Measurements from ENCODE around the gene SIVA1. TPM values are rescaled to one million over a fixed set of nuclear protein-coding genes. Genes with fewer than 3 reads are reported as not detected.

Gene SIVA1
- total and polyA plus RNA-seq, 9 of the 15 experiments (the other 6 are each of a cell fraction or from before 2014, with no cell fraction given): 4.2 to 186 (median 54.2) TPM

DNA sequence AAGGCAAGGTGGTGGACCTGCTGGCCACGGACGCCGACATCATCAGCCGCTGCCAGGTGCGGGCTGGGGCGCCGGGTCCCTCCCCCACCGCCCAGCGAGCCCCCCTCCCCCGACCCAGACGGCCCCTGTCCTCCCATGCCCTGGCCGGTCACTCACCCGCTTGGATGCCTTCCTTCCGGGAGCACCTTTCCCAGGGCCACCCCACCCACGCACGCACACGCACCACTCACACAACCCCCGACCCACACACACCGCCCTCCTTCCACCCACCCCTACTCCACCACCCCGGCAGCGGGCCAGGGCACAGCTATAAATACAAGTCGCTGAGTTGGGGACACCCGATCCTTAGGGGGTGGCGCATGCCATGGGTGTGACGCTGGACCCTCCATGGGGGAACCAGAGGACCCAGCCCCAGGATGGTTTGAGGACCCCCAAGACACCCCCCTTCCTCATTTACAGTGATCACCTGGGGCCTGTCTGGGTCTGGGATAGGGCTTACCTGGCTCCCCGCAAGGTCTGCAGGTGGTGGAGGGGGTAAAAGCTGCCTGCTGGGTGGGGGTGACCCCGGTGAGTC lies 28.5 kb upstream of the SIVA1 start:
- Histone ChIP-seq H3K4me2 (ENCODE audit: insufficient read depth, low read length) (peak overlapping the region; percentile 76), H4K20me1 (replicated peaks; ENCODE audit: control insufficient read depth, insufficient read depth, low read length) (no peaks in the 10 kb centered on the region), H3K9ac (ENCODE audit: insufficient read depth in 1 of 2, low read depth in 2 of 2, low read length in 2 of 2) (peak overlapping the region; percentile 72 to 94), H3K36me3 (ENCODE audit: control insufficient read depth, insufficient read depth, low read length) (no peaks in the 10 kb centered on the region), H3K79me2 (ENCODE audit: control insufficient read depth, insufficient read depth, low read length) (peaks cover 13% of the 10 kb centered on the region), H3K27ac (ENCODE audit: extremely low read depth, low read depth, low read length) (peak overlapping the region; percentile 75), H3K27me3 (ENCODE audit: control insufficient read depth in 2 of 2, insufficient read depth in 2 of 2, low read length in 2 of 2) (no peaks in the 10 kb centered on the region), H3K9me3 (replicated peaks; ENCODE audit: control insufficient read depth, insufficient read depth, low read depth, low read length) (no peaks in the 10 kb centered on the region), H3K9me1 (ENCODE audit: control insufficient read depth, insufficient read depth, low read length) (peaks cover 4% of the 10 kb centered on the region), H3K4me3 (peak overlapping the region; percentile 66), H2AFZ (ENCODE audit: low read depth, low read length) (peak overlapping the region; percentile 45; the same call in 1 of the 2 replicates), H3K4me1 (replicated peaks in 1 of 2; ENCODE audit: control insufficient read depth in 2 of 2, insufficient read depth in 2 of 2, low read length in 2 of 2) (peaks cover 13 to 69% of the 10 kb centered on the region in 2 experiments)
- BruUV-seq (replicated peaks): no TSS peak
- in situ Hi-C loops (cut with MboI): no loop called here
- FAIRE-seq (no peak), ATAC-seq (peak; percentile 26), DNase-seq (ENCODE audit: extremely low read depth in 1 of 4, low spot score in 3 of 4) (peak; percentile 42 to 77 (median 65))
- intact Hi-C loops (cut with micrococcal nuclease): no loop called here
- ChIA-PET CTCF (ENCODE audit: low intra/inter-chr PET ratio) (no interaction called here), POLR2A (interaction anchor here (0.6 to 1.2 kb wide), 3 partner anchors 27 to 154 kb away, joined by 3 to 4 read pairs (median 3); no protein-coding TSS in a partner anchor)
- WGBS (ENCODE audit: insufficient coverage, low coverage, missing lambda C conversion rate): 2% methylated on average over 9 of the region's 27 CpGs
- TF ChIP-seq MYNN (IDR thresholded peaks at IDR 0.05): no peak
- no peak for TF ChIP-seq MYNN (CRISPR knock-in tag; IDR thresholded peaks at IDR 0.05)
- TF ChIP-seq EGR1 (conservative IDR thresholded peaks at IDR 0.05): peak; percentile 95
- peak; percentile 15 for TF ChIP-seq CHD1 (IDR thresholded peaks at IDR 0.05; ENCODE audit: low read length)
- no peak for TF ChIP-seq RB1 (IDR thresholded peaks at IDR 0.05; ENCODE audit: low read depth)
- no peak for TF ChIP-seq SIX5 (IDR thresholded peaks at IDR 0.05; ENCODE audit: borderline replicate concordance in 1 of 2, insufficient read depth in 1 of 2, low read depth in 1 of 2, low read length in 2 of 2)
- TF ChIP-seq, protein P1, sequence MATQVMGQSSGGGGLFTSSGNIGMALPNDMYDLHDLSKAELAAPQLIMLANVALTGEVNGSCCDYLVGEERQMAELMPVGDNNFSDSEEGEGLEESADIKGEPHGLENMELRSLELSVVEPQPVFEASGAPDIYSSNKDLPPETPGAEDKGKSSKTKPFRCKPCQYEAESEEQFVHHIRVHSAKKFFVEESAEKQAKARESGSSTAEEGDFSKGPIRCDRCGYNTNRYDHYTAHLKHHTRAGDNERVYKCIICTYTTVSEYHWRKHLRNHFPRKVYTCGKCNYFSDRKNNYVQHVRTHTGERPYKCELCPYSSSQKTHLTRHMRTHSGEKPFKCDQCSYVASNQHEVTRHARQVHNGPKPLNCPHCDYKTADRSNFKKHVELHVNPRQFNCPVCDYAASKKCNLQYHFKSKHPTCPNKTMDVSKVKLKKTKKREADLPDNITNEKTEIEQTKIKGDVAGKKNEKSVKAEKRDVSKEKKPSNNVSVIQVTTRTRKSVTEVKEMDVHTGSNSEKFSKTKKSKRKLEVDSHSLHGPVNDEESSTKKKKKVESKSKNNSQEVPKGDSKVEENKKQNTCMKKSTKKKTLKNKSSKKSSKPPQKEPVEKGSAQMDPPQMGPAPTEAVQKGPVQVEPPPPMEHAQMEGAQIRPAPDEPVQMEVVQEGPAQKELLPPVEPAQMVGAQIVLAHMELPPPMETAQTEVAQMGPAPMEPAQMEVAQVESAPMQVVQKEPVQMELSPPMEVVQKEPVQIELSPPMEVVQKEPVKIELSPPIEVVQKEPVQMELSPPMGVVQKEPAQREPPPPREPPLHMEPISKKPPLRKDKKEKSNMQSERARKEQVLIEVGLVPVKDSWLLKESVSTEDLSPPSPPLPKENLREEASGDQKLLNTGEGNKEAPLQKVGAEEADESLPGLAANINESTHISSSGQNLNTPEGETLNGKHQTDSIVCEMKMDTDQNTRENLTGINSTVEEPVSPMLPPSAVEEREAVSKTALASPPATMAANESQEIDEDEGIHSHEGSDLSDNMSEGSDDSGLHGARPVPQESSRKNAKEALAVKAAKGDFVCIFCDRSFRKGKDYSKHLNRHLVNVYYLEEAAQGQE (IDR thresholded peaks at IDR 0.05; ENCODE audit: borderline replicate concordance): no peak
- TF ChIP-seq, protein P1 (CRISPR knock-in tag; IDR thresholded peaks at IDR 0.05; ENCODE audit: low read depth): no peak
- TF ChIP-seq, protein P2, sequence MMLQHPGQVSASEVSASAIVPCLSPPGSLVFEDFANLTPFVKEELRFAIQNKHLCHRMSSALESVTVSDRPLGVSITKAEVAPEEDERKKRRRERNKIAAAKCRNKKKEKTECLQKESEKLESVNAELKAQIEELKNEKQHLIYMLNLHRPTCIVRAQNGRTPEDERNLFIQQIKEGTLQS (IDR thresholded peaks at IDR 0.05): peak; percentile 18; the same call in 1 of the 2 replicates
- TF ChIP-seq, protein P2 (CRISPR knock-in tag; conservative IDR thresholded peaks at IDR 0.05): no peak
- TF ChIP-seq ZNF699 (CRISPR knock-in tag; IDR thresholded peaks at IDR 0.05; ENCODE audit: insufficient replicate concordance): no peak
- TF ChIP-seq RBM25 (IDR thresholded peaks at IDR 0.05; ENCODE audit: low read depth, low read length, severe bottlenecking): no peak

All from K562 (cell line).